ENCODE results near the gene WWP2. TPM values are rescaled to one million over a fixed set of nuclear protein-coding genes. Genes with fewer than 3 reads are reported as not detected.

WWP2 gene
- polyA plus RNA-seq, 3 donors: 29.6 to 54.4 (median 46.0) TPM

- Histone ChIP-seq H3K27me3 (ENCODE audit: control insufficient read depth in 2 of 2, insufficient read depth in 2 of 2, low read length in 2 of 2) (no peaks in the 10 kb centered on the region), H3K79me2 (ENCODE audit: insufficient read depth, low read length) (peaks cover 2% of the 10 kb centered on the region), H3K36me3 (replicated peaks in 1 of 2; ENCODE audit: control insufficient read depth in 1 of 2, insufficient read depth in 2 of 2, low read length in 2 of 2) (peaks cover 82 to 99% of the 10 kb centered on the region in 2 donors), H4K20me1 (ENCODE audit: insufficient read depth, low read length) (no peaks in the 10 kb centered on the region), H3K4me3 (replicated peaks in 1 of 3; ENCODE audit: low read depth in 2 of 3, low read length in 3 of 3) (no peak overlapping the region), H3K9ac (ENCODE audit: insufficient read depth, low read length, poor library complexity, severe bottlenecking) (no peak overlapping the region), H3K4me1 (ENCODE audit: control insufficient read depth in 1 of 2, insufficient read depth in 2 of 2, low read length in 2 of 2) (no peaks in the 10 kb centered on the region), H3K9me3 (replicated peaks in 1 of 2; ENCODE audit: control insufficient read depth in 1 of 2, insufficient read depth in 1 of 2, low read length in 2 of 2) (no peaks in the 10 kb centered on the region), H3K4me2 (replicated peaks; ENCODE audit: extremely low read depth, low read length, poor library complexity, severe bottlenecking) (no peak overlapping the region), H3K27ac (ENCODE audit: low read depth in 1 of 2, low read length in 2 of 2) (no peak overlapping the region), H2AFZ (ENCODE audit: insufficient read depth, low read depth, low read length, poor library complexity, severe bottlenecking) (no peak overlapping the region)
- no peak overlapping the region for H3K27ac Mint-ChIP-seq
- no peaks in the 10 kb centered on the region for H3K4me1 Mint-ChIP-seq
- peaks cover 83 to 97% of the 10 kb centered on the region in 2 donors for H3K36me3 Mint-ChIP-seq
- intact Hi-C loops (cut with micrococcal nuclease): no loop called here
- 90% methylated on average over 2 of the region's 8 CpGs for WGBS (ENCODE audit: insufficient coverage)
- TF ChIP-seq CTCF (IDR thresholded peaks at IDR 0.05): no peak
- DNase-seq: no peak
- H3K4me3 Mint-ChIP-seq: no peak overlapping the region
- peaks cover 0 to 3% (median 0%) of the 10 kb centered on the region in 7 donors for H3K9me3 Mint-ChIP-seq
- no peaks in the 10 kb centered on the region for H3K27me3 Mint-ChIP-seq (ENCODE audit: low read depth in 3 of 3)
These were observed 15.0 kb upstream of the WWP2 start for GRCh38 chr16:69747115-69747514.

GRCh38 chr16:69748694-69749345 is 13.3 kb upstream of the WWP2 start:
- Histone ChIP-seq H3K36me3 (replicated peaks in 1 of 2; ENCODE audit: control insufficient read depth in 1 of 2, insufficient read depth in 2 of 2, low read length in 2 of 2) (peaks cover 67 to 85% of the 10 kb centered on the region in 2 donors), H3K79me2 (ENCODE audit: insufficient read depth, low read length) (peaks cover 19% of the 10 kb centered on the region), H4K20me1 (ENCODE audit: insufficient read depth, low read length) (no peaks in the 10 kb centered on the region), H2AFZ (ENCODE audit: insufficient read depth, low read depth, low read length, poor library complexity, severe bottlenecking) (no peak overlapping the region), H3K4me1 (ENCODE audit: control insufficient read depth in 1 of 2, insufficient read depth in 2 of 2, low read length in 2 of 2) (peaks cover 4 to 6% of the 10 kb centered on the region in 2 donors), H3K9me3 (replicated peaks in 1 of 2; ENCODE audit: control insufficient read depth in 1 of 2, insufficient read depth in 1 of 2, low read length in 2 of 2) (no peaks in the 10 kb centered on the region), H3K4me2 (replicated peaks; ENCODE audit: extremely low read depth, low read length, poor library complexity, severe bottlenecking) (no peak overlapping the region), H3K9ac (ENCODE audit: insufficient read depth, low read length, poor library complexity, severe bottlenecking) (no peak overlapping the region), H3K27me3 (ENCODE audit: control insufficient read depth in 2 of 2, insufficient read depth in 2 of 2, low read length in 2 of 2) (no peaks in the 10 kb centered on the region), H3K27ac (ENCODE audit: low read depth in 1 of 2, low read length in 2 of 2) (no peak overlapping the region), H3K4me3 (replicated peaks in 1 of 3; ENCODE audit: low read depth in 2 of 3, low read length in 3 of 3) (no peak overlapping the region)
- intact Hi-C loops (cut with micrococcal nuclease): no loop called here
- Mint-ChIP-seq H3K27ac (no peak overlapping the region), H3K36me3 (peaks cover 70 to 87% of the 10 kb centered on the region in 2 donors), H3K27me3 (ENCODE audit: low read depth in 3 of 3) (no peaks in the 10 kb centered on the region), H3K4me1 (peaks cover 8% of the 10 kb centered on the region), H3K4me3 (no peak overlapping the region), H3K9me3 (no peaks in the 10 kb centered on the region)
- no peak for TF ChIP-seq CTCF (IDR thresholded peaks at IDR 0.05)
- DNase-seq: no peak
- 97% methylated on average over 5 of the region's 20 CpGs for WGBS (ENCODE audit: insufficient coverage)
